SU-DHL-6 (cell line): ENCODE measurements around the gene TMEM203.

ENCODE experiments used
- H2AFZ ChIP-seq: fragments of 200-600 bp; sonication (generic); 2 replicates; pipeline ENCODE4 v1.6.1; 2014; ENCODE audit warnings: low read depth, mild to moderate bottlenecking, moderate library complexity, mixed read lengths, antibody characterized with exemption, low read length; ENCODE audit not compliant: severe bottlenecking
- H3F3A ChIP-seq: fragments of 200-600 bp; shearing (Covaris generic); 2 replicates; pipeline ENCODE4 v1.6.0; 2016; ENCODE audit warnings: antibody characterized with exemption, mild to moderate bottlenecking; ENCODE audit not compliant: insufficient read depth
- H3K27ac ChIP-seq: fragments of 200-600 bp; sonication (generic); 2 replicates; pipeline ENCODE4 v1.5.1; 2016; ENCODE audit warnings: low read depth, mild to moderate bottlenecking, low read length, moderate library complexity, mixed read lengths
- H3K27me3 ChIP-seq: fragments of 200-600 bp; sonication (generic), shearing (Covaris generic); 2 replicates; pipeline ENCODE4 v1.6.0; 2014; ENCODE audit warnings: mild to moderate bottlenecking, low read length
- H3K36me3 ChIP-seq: fragments of 200-600 bp; sonication (generic); 2 replicates; pipeline ENCODE4 v1.6.1; 2014; ENCODE audit warnings: mild to moderate bottlenecking, low read length, mixed read lengths
- H3K4me2 ChIP-seq: fragments of 300-600, 200-600 bp; shearing (Covaris generic), sonication (generic); 2 replicates; pipeline ENCODE4 v1.6.0; 2014; ENCODE audit warnings: low read length, low read depth, mild to moderate bottlenecking; ENCODE audit not compliant: poor library complexity, severe bottlenecking
- H3K4me3 ChIP-seq: fragments of 200-600 bp; sonication (generic); 2 replicates; pipeline ENCODE4 v1.5.1; 2014; ENCODE audit warnings: antibody characterized with exemption, low read length, mild to moderate bottlenecking, mixed read lengths; ENCODE audit not compliant: insufficient read depth, poor library complexity, severe bottlenecking
- H3K79me2 ChIP-seq: fragments of 200-600 bp; sonication (generic); 2 replicates; pipeline ENCODE4 v1.6.1; 2014; ENCODE audit warnings: mild to moderate bottlenecking, low read length, moderate library complexity; ENCODE audit not compliant: insufficient read depth
- H3K9ac ChIP-seq: fragments of 200-600 bp; sonication (generic); 2 replicates; pipeline ENCODE4 v1.7.0; 2014; ENCODE audit warnings: mild to moderate bottlenecking, low read length
- H3K9me2 ChIP-seq: fragments of 200-600 bp; sonication (generic); replicated peaks from 2 replicates; pipeline ENCODE4 v1.6.1; 2014; ENCODE audit warnings: low read length; ENCODE audit not compliant: insufficient read depth
- H3K9me3 ChIP-seq: fragments of 200-600 bp; sonication (generic); 2 replicates; pipeline ENCODE4 v1.6.1; 2014; ENCODE audit warnings: low read length, mixed read lengths; ENCODE audit not compliant: insufficient read depth
- H4K20me1 ChIP-seq: fragments of 200-600 bp; sonication (generic); 2 replicates; pipeline ENCODE4 v1.6.1; 2014; ENCODE audit warnings: low read depth, mild to moderate bottlenecking, antibody characterized with exemption, low read length, moderate library complexity, mixed read lengths
- CTCF ChIP-seq: fragments of 200-600 bp; sonication (generic); IDR thresholded peaks from one replicate; pipeline ENCODE4 v1.5.1; 2017; ENCODE audit warnings: antibody characterized with exemption, mild to moderate bottlenecking, low read length, moderate library complexity; ENCODE audit not compliant: insufficient read depth, poor library complexity, severe bottlenecking
- EZH2phosphoT487 ChIP-seq: fragments of 200-600 bp; sonication (generic), shearing (Covaris generic); conservative IDR thresholded peaks from 2 replicates; pipeline ENCODE4 v1.6.1; 2018; ENCODE audit warnings: mild to moderate bottlenecking, antibody characterized with exemption, low read length, moderate library complexity, mixed read lengths

TMEM203 gene

GRCh38 chr9:137163365-137163715 is 42.1 kb downstream of the TMEM203 start:
- TF ChIP-seq CTCF (no peak), EZH2phosphoT487 (no peak)
- Histone ChIP-seq H3K9ac (no peak overlapping the region), H3K36me3 (no peaks in the 10 kb centered on the region), H3K9me3 (no peaks in the 10 kb centered on the region), H3K27me3 (no peaks in the 10 kb centered on the region), H3K79me2 (no peaks in the 10 kb centered on the region), H3K4me3 (no peak overlapping the region), H3F3A (no peaks in the 10 kb centered on the region), H3K27ac (no peak overlapping the region), H2AFZ (no peak overlapping the region), H3K4me2 (no peak overlapping the region), H4K20me1 (no peaks in the 10 kb centered on the region), H3K9me2 (no peaks in the 10 kb centered on the region)

- no peak overlapping the region for H3K4me3 ChIP-seq
- no peaks in the 10 kb centered on the region for H3K36me3 ChIP-seq
- no peak overlapping the region for H2AFZ ChIP-seq
- H4K20me1 ChIP-seq, result no peaks in the 10 kb centered on the region
- H3F3A ChIP-seq, result no peaks in the 10 kb centered on the region
- TF ChIP-seq CTCF, result no peak
- no peak for TF ChIP-seq EZH2phosphoT487
- no peak overlapping the region for H3K4me2 ChIP-seq
- no peaks in the 10 kb centered on the region for H3K27me3 ChIP-seq
- H3K27ac ChIP-seq, result no peak overlapping the region
- H3K9ac ChIP-seq, result no peak overlapping the region
- no peaks in the 10 kb centered on the region for H3K79me2 ChIP-seq
- no peaks in the 10 kb centered on the region for H3K9me2 ChIP-seq
- H3K9me3 ChIP-seq, result no peaks in the 10 kb centered on the region
Observed at GRCh38 chr9:137162505-137163364, 42.7 kb downstream of the TMEM203 start.

GRCh38 chr9:137161558-137162486 is 43.6 kb downstream of the TMEM203 start:
- Histone ChIP-seq H3K27me3 (no peaks in the 10 kb centered on the region), H3K36me3 (no peaks in the 10 kb centered on the region), H3K4me3 (no peak overlapping the region), H3K4me2 (no peak overlapping the region), H3K27ac (no peak overlapping the region), H3K9me2 (no peaks in the 10 kb centered on the region), H3K9me3 (no peaks in the 10 kb centered on the region), H4K20me1 (no peaks in the 10 kb centered on the region), H2AFZ (no peak overlapping the region), H3F3A (no peaks in the 10 kb centered on the region), H3K9ac (no peak overlapping the region), H3K79me2 (no peaks in the 10 kb centered on the region)
- TF ChIP-seq EZH2phosphoT487 (no peak), CTCF (no peak)
